AG20443 (cell line): ENCODE data around the gene KIF25.

ENCODE experiments used
- DNase-seq: peaks from one replicate; pipeline ENCODE4 v3.0.0; 2012; ENCODE audit warnings: low spot score, mixed read lengths

The KIF25 gene, protein sequence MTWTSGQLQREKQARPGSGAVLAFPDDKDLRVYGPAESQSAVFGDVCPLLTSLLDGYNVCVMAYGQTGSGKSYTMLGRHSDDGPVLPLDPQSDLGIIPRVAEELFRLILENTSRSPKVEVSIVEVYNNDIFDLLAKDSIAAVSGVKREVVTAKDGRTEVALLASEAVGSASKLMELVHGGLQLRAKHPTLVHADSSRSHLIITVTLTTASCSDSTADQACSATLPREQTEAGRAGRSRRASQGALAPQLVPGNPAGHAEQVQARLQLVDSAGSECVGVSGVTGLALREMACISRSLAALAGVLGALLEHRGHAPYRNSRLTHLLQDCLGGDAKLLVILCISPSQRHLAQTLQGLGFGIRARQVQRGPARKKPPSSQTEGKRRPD

DNA sequence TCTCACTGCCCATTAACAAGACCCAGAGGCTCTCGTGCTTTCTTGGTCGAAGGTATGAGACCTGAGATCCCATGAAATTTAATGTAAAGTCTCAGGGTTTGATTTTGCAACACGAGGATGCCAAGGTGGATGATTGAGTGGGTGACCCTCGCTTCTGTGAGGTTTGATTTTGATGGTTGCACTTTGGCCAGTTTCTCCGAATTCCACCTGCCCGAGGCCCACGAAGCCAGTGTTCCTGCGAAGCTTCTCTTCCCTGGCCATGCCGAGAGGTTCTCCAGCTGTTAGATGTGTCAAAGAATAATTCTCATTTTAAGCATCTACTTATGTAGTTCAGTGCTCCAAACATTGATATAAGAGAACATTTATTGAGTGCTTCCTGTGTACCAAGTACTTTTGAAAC, at the start of gene KIF25:
KIF25 (plus strand) TSS at position 30 of the 400 bp plus-strand sequence. CDS start 31,915 bp downstream, outside the sequence.
- DNase-seq, result no peak

DNA sequence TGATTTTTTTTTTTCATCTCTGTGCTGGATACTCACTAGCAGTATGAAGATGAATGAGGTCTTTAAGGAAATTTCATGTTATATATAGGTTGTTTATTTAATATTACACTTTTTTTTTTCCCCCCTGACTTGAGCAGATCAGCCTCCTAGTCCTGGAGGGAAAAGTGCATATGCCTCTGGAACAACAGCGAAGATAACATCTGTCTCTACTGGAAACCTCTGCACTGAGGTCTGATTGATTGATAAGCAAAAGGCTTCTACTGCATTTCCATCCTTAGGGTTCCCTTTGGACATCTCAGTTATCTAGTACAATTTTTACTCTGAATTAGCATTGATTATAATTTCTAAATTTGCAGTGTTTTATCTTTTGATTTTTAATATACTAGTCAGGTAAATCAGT, 49.8 kb upstream of the KIF25 start:
- no peak for DNase-seq

DNA sequence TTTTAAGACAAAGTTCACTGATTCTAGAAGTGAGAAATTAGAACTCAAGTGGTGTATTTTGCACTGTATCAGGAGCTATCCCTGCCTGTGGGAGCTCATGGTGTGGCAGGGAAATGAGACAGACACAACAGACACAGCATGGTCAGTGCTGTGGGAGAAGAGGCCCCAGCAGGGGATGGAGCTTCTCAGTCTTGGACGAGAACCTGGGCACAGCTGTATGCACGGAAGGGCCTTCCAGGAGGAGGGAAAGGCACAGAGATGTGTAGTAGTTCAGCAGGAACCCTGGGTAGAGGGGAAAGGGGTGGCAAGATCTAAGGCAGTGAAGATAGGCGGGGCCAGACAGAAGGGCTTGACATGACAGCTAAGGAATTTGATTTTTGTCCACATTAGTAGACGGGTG, 48.8 kb upstream of the KIF25 start:
- DNase-seq, result no peak

DNA sequence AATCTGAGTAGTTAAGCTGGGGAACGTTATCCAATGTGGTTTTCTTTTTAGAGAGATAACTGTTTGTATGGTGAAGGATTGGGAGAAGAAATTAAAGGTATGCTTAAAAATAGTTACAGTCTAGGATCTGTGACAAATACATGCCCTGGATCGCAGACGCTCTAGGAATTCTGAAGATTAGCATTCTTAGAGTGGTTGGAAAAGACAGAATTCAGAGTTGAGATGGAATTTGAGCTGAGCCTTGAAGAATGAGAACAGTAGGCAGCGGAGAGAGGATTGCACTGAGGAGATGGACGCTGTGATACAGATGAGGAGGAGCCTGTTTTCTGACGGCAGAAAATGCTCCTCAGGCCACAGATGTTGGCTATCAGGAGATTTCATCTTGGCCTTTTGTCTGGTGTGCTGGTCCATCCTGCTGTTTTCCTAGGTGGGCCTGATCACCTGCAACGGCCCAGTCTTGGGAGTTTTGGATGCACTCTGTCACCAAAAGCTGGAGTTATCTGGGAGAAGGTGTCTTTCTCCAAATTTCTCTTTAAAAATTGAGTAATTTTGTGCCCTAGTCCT, 48.3 kb upstream of the KIF25 start:
- no peak for DNase-seq

DNA sequence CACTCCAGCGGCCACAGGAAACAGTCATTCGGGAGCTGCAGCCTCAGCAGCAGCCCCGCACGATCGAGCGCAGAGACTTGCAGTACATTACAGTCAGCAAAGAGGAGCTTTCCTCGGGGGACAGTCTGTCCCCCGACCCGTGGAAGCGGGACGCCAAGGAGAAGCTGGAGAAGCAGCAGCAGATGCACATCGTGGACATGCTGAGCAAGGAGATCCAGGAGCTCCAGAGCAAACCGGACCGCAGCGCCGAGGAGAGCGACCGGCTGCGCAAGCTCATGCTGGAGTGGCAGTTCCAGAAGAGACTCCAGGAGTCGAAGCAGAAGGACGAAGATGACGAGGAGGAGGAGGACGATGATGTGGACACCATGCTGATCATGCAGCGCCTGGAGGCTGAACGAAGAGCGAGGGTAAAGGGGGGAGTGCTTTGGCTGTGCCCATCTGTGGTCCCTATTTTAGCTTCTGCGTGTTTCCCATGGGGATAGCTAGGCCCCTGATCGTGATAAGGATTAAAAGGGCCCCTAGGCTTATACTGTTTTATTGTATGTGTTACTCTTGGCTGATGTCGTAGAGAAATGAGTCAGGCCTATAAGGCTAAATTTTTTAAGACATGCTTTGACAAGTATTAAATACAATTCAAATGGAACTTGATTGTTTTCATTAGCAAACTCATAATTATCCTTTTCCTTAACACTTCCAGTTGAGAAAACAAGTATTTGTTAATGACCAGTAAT, 45.5 kb upstream of the KIF25 start:
- no peak for DNase-seq

DNA sequence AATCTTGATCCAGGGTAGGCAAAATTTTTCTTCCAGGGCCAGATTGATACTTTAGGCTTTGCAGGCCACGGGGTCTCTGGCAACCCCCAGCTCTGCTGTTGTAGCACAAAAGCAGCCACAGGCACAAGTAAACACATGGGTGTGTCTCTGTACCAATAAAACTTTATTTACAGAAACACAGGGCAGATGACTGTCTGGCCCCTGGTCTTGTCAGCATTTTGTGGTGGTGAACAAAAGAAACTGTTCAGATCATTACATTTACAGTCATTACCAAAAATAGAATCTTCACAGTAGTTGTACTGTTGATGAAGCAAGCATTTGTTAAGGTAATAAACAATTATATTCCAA, 45.0 kb upstream of the KIF25 start:
- no peak for DNase-seq

DNA sequence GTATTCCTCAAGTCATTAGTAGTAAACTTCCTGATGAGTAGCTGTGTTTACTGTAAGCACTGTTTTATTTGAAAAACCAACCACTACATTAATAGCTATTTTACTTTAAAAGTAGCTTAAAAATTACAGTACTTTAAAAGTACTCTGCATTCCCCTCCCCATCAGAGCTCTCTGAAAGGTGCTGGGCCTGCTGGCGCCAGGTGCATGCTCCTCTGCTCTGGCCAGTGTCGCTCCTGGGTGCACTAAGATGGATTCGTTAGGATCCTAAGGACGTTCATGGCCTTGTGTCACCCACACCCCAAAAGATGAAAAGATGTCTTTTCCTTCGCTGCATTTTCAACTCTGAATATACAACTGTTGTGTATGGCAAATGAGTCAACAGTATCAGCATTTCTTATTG, 43.9 kb upstream of the KIF25 start:
- DNase-seq, result no peak

DNA sequence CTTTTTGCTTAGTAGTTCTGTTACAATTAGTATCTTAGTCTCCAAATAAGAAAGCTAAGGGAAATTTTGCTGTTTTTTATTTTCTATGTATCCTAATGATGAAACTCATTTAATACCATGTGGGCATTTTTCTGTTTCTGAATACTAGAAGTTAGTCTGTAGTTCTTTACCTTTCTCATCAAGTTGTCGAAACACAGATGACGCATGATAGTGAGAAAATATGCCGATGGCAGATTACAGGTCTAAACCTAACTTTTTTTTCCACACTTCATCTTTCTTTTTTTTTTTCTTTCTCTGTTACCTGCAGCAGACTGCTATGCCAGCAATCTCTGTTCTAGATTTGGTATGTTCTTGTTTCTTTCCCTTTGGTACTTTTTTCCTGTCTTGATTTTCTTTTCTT, 43.3 kb upstream of the KIF25 start:
- no peak for DNase-seq

DNA sequence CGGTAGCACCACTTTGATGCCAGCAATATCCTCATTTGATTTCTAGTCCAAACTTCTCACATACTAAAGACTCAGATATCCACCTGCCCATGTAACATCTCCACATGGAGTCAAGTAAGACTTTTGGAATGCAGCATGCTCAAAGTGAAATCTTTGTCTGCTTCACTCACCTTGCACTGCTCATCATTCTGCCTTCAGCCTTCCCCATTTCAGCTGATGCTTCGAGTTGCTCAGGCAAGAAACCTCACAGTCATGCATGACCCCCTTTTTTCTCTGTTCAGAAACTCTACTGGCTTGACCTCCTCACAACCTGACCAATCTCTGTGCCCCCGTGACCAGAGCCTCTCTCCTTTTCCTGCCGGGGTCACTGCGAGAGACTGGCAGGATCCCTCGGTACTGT, 41.0 kb upstream of the KIF25 start:
- DNase-seq, result no peak

DNA sequence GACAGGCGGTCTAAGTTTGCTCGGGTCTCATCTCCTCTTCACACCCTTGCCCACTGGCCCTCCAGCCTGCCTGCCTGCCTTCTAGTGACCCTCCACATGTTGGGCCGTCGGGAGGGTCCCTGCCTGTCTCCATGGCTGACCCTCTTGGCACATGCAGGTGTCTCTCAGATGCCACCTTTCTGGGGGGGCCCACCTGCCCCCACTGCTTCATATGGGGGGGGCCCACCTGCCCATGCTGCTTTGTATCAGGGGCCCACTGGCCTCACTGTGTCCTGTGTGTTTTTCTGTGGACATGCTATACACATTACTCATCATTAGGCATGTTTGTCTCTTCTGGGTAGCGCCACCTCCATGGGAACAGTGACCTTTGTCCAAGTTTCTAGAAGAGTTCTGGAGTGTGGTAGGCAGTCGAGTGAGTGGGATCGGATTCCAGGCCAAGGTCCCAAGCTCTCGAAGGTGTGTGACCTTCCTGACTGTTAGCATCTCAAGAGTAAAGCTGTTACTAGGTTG, 40.4 kb upstream of the KIF25 start:
- peak; percentile 24 for DNase-seq

DNA sequence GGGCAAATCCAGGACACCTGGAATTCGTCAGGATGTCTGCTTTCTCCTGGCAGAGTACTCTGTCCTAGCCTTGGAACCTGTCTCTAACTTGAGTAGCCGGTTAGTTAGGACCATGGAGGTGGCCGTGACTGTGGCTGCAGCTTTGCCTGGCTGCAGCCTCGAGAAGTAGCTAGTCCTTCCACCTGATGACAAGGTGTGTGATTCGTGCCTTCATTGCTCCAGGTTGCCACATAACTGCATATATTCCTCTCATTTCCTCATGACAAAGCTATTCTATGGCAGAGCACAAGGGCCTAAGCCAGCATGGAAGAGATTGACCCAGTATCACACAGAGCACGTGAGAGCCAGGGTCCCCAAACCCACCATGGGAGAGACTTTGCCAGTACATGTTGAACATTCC, 39.8 kb upstream of the KIF25 start:
- DNase-seq, result no peak

DNA sequence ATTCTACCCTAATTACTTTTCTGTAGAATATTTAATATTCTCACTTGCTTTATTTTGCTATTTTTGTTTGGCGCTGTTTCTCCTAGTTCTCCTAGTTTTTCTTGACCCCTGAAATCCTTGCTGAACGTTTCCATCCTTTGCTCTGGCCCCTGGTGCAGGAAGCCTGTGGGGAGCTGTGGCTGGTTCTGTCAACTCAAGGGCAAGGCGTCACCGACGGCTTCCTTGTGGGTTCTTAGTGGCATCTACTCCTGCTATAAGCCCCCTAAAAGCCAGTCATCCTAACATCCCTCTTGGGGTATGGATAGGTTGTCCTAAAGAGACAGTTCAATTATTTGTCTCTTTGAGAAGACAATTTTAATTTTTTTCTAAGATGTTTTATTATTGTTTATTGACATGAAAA, 36.9 kb upstream of the KIF25 start:
- DNase-seq, result no peak

DNA sequence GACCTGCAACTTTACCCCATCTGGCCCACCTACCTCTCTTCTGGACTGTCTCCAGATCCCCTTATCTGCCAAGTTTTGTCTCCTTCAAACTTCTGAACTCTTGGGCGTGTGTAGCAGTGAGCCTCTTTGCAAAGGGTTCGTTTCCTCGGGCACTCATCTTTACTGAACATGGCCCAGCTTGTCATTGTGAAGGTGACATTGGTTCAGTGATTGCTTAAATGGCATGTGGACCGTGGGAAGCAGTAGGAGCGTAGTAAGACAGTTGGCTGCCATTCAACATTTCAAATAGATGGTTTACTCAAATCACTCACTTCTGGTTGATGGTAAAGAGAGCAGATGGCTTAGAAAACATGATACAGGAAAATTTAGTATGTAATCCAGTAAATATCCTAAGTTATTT, 34.8 kb upstream of the KIF25 start:
- DNase-seq, result no peak

DNA sequence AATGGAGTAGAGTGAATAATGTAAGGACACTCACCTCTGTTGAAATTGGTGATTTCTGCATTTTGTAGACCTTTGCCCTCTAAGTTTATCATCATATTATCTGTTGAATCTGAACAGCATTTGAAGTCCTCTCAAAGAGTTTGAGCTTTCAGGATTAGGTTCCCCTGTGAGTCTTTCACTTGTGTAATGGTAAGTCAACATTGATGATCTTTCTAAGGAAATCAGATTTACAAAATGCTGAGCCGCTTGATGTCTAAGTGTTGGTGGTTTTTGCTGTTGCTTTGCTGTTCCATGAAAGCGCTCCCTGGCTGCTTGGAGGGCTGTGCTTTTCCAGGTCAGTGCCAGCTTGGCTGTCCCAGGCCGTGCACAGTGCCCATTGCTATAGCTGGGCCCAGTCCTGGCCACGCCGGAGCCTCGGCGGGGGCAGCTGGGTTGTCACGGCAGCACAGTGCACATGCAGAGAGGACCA, 33.8 kb upstream of the KIF25 start:
- no peak for DNase-seq

DNA sequence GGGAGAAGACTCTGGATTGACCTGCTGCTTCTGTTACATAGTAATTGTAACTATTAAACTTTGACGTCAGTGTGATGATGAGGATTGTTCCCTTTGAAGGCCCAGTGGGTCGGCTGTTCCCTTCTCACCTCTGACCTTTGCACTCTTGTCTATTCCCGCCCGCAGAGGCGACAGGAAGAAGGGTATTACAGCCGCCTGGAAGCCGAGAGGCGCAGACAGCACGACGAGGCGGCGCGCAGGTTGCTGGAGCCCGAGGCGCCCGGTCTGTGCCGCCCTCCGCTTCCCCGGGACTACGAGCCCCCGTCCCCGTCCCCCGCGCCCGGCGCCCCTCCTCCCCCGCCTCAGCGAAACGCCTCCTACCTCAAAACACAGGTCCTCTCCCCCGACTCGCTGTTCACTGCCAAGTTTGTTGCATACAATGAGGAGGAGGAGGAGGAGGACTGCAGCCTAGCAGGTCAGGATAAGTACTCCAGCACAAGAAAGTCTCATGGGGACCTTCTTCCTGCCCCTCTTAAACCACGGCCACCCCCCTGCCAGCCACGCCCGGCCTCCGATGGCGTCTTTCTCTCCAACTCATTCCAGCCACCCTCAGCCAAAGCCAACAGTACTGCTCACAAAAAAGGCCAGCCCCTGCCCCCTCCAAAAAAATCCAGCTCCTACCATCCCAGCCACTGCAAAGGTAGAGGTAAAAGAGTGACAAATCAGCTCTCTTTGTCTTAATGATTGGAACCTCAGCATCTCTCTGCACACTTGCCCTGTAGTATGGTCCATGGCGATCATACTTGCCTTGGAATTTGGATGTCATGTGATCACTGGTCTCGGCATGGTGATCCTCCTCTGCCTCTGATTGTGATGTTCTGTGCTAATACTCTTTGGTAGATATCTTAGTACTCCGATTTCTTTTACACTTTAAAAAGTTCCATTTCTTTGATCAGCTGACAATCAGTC, 31.6 kb upstream of the KIF25 start:
- no peak for DNase-seq

DNA sequence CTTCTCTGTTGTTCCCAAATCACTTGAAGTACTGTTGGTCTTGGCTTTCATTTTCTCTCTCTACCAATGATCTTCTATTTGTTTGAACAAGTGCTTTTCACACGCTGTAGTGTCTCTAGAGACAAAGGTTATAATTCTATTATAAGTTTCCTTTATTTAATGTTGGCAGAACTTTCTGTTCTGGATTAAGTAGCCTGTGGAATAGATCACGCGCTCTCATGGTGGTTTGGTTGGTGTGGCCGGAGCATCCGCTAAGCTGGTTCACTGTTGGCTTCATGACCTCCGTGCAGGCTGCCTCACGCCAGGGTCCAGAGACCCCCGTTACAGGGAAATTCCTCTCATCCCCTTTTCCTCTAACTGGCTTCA, 30.9 kb upstream of the KIF25 start:
- DNase-seq, result no peak

DNA sequence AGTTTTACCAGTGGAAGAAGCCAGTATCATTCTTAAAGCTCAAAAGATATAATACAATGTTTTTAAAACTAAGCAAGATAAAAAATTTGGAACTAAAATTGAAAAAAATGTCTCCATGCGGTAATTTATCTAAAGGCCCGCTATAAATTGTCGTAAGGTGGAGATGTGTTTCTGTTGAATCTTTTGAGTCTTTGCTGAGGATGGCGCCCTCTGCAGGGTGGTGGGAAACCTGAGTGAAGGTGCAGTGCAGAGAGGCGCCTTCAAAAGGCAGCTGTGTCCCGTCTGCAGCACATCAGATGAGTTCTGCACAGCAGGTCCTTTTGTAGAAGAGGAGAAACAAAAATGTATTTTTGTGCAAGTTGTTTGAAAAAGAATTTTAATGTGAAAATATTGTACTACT, 29.4 kb upstream of the KIF25 start:
- no peak for DNase-seq

DNA sequence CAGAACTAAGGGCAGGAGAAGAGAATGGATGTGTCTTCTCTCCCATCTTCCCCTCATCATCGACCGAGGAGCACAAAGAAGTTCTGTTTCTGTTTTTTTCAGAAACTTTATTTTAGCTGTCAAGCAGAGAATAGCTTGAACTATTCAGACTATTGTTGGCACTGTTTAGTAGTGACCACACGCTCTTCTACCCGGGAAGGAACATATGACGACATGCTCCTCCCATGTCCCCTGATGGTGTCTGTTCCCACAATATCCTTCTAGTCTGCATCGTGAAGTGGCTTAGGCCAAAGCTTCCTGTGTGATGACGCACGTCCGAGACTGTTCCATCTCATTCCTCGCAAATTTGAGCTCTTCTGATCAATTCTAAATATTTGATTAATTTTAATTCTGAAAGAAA, 27.2 kb upstream of the KIF25 start:
- DNase-seq, result no peak

DNA sequence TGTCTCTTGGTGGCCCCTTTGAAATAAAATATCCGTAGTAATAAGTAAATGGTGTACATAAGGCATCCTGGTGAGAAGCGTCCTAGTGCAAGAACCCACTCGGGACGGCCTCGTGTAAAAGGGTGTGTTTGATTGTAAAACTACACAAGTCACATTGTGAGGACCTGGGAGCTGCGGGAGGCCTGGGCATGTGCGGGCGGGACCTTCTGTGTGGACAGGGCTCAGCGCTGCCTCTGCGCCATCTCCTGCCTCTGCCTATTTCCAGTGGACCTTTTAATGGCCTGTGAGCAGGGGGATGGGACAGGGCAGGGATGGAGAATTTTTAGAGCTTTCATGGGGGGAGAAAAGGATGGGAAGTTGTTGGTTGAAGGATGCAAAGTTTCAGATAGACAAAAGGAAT, 25.3 kb upstream of the KIF25 start:
- no peak for DNase-seq

DNA sequence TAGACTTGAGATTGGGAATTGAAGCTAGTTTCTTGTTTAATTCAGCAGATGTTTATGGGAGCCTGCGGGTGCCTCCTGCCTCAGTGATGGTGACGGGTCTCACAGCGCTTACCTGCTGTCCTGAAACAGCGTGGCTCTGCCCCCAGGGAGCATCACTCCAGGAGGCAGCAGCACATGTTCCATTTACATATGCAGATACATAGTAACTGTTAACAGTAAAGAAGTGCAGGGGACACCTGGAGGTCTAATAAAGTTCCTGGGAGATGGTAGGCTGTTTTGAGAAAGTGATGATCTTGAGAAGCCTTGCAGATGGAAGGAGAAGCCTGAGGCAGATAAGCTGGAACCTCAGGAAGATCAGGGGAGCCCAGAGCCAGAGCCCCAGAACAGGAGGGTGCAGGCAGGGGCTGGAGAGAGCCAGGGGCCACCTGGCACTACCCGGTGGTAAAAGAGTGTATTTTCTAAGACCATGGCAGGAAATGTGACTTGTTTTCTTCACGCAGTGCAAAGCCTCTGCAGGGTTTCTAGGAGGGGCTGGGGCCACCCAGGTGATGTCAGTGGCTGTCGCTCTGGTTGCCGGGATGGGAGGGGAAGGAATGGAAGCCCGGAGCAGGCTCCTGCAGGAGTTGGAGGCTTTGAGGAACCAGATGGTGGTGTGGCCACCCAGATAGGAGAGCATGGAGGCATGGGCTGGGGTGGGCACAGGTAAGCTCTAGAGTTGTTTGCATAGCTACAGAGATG, 24.2 kb upstream of the KIF25 start:
- no peak for DNase-seq

DNA sequence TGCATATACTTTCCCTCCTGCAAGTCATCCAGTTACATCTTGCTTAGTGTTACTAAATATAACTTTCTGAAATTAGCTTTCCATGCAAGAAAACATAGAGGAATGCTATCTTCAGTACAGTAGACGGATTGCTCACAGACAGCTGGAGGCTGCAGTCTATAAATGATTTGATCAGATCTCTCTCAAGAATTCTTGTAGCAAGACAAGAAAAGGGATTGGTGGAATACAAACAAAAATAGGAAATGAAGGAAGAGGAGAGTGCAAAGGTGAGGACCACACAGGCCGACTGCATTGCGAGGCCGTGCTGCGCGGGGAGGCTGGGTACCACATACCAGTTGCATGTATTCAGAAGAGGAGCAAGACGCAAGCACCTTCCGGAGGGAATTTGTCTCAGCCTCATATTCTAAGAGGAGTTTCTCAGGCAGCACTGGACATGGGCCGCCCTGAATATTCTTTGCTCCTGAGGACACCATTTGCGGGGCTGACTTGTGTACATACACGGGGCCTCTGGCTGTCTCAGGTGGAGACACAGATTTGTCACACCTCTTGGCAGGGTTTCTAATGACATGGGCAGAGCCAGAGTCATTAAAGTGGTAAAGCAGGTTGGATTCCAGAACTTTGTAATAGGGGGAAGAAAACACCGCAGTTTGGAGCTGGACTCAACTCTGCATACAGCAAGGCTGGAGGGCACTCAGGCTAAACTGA, 22.7 kb upstream of the KIF25 start:
- DNase-seq, result no peak
